CD4-positive, alpha-beta T cell treated with Interleukin-21 for 1 hour (primary cell): ENCODE results near the gene TRAF4.
"Not testable (repeated sequence)": the region's sequence is repeated elsewhere in the genome, so short reads cannot be mapped to it uniquely, and the experiment has no call there.

Experiments used
- DNase-seq: peaks from one replicate; pipeline ENCODE4 v3.0.0-alpha.2; 2020

The TRAF4 gene

GRCh38 chr17:28715217-28715616, 28.6 kb upstream of the TRAF4 start:
- no peak for DNase-seq

DNA sequence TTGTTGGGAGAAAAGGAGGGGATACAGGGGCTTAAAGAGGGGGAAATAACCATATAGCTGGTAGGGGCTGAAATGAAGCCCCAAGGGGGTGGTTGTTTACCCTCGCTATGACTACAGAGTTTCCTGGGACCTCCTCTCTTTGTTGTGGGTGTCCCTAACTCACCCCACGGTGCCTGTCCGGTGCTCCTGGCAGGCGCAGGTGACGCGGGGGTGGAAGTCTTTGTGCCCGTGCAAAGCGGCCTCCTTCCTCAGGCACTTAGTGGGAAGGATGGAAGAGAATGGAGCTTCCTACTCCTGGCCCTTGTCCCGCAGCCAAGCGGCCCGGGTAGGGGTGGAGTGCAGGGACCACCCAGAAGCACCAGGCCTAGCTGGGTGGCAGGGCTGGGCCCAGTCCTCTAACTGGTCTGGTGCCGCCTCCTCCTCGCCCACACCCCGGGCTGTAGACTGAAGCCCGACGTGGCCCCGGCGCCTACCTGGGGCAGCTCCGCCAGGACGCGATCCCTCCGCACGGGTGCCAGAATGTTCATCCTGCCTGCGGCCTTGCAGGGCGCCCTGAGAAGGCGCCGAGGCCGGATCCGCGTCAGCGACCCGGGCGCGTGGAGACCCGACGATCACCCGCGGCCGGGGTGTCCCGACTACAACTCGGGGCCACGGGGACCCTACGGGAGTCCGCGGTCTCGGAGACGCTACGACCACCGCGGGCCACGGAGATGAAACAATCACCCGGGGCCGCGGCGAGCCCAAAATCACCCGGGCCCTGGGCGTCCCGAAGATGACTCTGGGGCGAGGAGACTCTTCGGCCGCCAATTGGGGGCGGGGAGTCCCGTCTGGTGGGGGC, 26.9 kb upstream of the TRAF4 start:
- no peak for DNase-seq

DNA sequence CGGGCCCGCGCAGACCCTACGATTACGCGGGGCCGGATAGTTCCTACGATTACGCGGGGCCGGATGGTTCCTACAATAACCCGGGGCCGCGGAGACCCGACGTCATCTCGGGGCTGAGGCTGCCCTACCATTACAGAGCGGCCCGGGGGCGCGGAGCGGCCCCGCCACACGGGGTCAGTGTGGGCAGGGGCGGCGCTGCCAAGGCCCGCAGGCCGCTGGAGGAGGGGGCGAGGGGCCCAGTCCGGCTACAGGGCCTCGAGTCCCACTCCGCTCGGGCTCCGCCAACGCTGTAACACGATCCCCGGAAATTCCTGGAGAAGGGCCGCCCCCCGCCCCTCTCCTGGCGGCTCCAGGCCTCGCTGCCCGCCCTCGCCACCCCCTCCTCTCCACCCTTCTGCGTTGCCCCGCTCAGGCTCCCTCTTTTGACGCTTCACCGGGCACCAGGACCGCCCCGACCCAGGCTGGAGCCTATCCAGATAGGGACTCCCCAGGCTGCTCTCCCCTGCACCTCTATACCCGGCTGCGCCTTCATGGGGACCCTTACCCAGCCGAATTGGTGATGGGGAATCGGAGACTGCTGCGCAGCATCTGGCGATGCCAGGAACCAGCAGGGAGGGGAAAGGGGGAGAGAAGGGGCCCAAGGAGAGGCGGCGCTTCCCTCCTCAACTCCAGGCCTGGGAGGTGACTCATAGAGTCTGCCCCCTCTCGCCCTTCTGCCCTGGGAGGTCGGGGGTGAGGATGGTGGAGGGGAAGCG, 26.1 kb upstream of the TRAF4 start, which contains the start of gene RAB34:
TSS of gene RAB34 (minus strand) at position 291 of the 755 bp plus-strand sequence. CDS start 602 bp downstream, outside the sequence.
- DNase-seq = no peak

GRCh38 chr17:28718333-28719020, 25.3 kb upstream of the TRAF4 start:
- no peak for DNase-seq

DNA sequence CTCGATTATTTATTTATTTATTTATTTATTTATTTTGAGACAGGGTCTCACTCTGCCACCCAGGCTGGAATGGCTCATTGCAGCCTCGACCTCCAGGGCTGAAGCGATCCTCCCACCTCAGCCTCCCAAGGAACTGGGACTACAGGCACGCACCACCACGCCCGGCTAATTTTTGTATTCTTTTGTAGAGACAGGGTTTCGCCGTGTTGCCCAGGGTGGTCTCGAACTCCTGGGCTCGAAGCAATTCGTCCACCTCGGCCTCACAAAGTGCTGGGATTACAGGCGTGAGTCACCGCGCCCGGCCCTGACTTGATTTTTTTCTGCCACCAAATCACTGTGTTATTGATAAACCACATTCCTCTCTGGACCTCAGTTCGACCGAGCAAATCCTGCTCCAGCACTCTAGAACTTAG, 24.8 kb upstream of the TRAF4 start:
- no peak for DNase-seq

DNA sequence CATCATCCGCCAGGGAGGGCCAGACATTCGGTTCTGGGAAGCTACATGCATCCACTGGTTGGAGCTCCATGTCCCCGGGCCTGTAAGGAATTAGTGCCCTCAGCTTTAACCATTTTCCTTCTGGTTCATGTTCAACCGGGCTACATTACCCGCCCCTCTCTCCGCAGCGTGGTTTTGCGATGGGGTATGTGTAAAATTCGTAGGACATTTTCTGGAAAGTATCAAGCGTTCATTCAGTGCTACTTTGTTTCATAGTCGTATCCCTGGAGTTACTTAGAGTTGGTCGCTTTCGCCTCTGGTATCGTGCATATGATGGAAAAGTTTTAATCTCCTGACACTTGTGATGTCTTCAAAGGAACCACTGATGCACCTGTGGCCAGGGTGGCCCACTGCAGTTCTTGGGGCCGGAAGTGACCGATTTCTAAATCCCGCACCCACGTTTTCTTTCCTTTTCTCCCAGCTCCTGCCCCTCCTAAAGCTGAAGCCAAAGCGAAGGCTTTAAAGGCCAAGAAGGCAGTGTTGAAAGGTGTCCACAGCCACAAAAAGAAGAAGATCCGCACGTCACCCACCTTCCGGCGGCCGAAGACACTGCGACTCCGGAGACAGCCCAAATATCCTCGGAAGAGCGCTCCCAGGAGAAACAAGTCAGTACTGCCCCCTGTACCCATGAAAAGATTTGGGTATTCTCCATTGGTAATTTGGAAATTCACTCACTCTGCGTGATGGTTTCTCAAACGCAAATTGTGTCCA, 23.4 kb upstream of the TRAF4 start:
- DNase-seq = peak; percentile 39

GRCh38 chr17:28720997-28721329, 22.8 kb upstream of the TRAF4 start:
- not testable (repeated sequence) for DNase-seq

GRCh38 chr17:28722417-28723158, 21.2 kb upstream of the TRAF4 start:
- no peak for DNase-seq

DNA sequence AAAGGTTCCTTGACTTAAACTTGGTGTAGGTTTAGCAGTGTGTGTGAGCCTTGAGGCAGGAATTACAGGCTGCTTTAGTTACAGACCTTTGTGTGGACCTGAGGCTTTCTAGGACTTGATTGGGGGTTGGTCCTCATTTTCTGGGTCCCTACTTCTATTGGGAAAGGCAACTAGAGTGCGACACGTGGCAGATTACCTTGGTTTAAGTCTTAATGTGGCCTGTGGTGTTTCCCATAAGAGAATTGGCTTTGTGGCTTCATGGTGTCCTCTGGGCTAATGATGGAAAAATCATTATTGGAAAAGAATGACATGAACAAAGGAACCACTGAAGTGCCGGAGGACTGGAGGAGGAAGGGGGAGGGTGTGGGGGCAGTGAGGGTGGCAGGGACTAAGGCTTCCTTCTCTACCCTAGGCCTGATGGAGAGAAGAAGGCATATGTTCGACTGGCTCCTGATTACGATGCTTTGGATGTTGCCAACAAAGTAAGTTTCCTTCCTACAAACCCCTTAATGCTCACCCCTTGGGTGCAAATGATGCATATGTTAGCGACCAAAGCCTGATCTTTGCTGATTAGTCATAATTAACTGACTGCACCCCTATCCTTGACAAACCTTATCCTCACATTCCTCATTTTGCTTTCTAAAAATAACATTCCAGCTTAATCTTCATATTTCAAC, 20.5 kb upstream of the TRAF4 start:
- no peak for DNase-seq

DNA sequence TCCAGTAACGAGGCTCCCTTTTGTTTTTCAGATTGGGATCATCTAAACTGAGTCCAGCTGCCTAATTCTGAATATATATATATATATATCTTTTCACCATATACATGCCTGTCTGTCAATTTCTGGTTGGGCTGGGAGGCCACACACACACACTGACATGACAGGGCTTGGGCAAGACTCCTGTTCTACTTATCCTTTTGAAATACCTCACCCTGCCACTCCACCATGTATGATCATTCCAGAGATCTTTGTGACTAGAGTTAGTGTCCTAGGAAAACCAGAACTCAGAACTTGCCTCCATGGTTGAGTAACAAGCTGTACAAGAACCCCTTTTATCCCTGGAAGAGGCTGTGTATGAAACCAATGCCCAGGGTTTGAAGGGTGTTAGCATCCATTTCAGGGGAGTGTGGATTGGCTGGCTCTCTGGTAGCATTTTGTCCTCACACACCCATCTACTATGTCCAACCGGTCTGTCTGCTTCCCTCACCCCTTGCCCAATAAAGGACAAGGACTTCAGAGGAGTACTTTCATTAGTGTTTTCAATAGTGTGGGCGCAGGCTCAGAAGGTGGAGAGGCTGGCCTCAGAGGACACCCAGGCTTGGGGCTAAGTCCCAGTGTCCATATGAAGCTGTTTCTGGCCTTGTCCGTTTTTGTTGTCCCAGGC, 19.8 kb upstream of the TRAF4 start:
- DNase-seq = not testable (repeated sequence)

- DNase-seq = no peak
Observed at GRCh38 chr17:28724500-28725165, 19.2 kb upstream of the TRAF4 start.

GRCh38 chr17:28725166-28725659, 18.6 kb upstream of the TRAF4 start:
- DNase-seq = no peak

- no peak for DNase-seq
Observed at GRCh38 chr17:28725660-28726225, 18.1 kb upstream of the TRAF4 start.

- DNase-seq = peak; percentile 73
Observed at GRCh38 chr17:28726226-28726626, 17.6 kb upstream of the TRAF4 start, which contains the start of gene TLCD1. Gene TLCD1 (minus strand): TSS chr17:28726233. CDS start chr17:28726097, 136 bp downstream.

DNA sequence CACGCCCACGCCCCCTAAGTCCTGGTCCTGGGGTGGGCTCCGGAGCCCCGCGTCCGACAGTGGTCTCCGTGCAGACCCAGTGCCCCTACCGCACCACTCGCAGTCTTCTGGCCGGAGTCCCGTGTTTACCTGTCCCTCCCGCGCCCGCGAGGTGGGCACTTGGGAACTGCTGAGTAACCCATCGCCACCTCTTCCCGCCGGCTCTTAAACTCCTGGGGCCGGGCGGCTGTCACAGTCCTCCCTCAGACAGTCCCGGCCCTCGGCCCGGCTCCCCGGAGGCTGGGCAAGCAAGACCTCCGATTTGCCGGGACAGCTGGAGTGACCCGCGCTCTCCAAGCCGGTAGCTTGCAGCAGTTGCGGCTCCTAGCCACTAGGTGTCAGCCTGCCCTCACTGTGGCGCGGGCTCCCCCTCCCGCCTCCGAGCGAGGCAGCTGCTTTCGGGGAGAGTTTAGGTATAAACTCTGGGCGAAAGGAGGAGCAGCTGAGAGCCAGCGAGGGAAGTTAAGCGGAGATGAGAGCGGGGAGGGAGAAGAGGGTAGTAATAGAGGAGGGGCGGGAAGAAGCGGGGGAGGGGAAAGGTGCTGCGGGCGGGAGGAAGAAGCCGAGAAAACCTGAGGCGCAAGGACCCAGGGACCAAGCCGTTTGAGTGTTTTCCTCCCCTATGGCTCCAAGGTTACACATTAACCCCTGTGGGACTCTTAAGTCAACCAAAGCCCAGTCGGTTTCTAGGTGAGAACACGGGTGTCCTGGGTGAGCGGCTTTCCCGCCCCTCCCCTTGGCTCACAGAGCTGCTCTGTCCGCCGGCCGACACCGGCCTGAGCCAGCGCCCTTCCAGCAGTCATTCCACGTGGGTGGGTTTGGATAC, 17.0 kb upstream of the TRAF4 start:
- DNase-seq = peak; percentile 92

DNA sequence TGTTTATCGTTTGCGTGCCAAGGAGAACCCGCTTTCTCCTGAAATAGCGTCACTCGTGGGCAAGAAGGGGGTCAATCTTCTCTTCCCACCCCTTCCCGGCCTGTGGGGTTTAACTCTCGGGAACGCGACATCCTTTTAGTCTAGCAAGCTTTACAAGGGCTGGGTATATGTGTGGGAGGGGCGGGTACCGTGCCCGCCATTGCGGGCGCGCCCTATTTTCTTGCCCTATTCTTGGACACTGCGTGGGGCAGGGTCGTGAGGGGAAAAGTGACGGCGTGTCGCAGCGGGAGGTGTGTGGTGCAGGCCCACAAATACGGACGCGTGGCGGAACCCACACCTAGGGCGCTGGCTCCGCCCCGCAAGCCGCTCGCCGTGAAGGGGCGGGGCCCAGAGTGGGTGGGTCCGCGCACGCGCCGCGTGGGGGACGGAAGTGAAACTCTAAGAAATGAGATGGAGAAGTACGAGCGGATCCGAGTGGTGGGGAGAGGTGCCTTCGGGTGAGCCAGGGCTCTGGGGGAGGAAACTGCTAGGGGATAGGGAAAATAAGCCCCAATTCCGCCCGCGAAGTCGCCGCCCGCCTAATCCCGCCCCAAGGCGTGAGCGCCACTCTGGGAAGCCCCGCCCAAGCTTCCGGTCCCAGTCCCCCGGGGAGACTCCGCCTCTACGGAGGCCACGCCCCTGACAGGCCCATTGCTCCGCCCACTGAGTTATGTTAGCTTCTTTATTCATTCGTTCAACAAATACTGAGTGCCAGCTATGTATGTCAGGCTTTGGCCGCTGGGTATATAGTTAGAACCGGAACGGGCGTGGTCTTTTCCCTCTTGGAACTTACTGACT, 15.2 kb upstream of the TRAF4 start, which contains the start of gene NEK8:
TSS of gene NEK8 (plus strand) at position 425 of the 837 bp plus-strand sequence. CDS start at position 451, 26 bp downstream.
- DNase-seq = peak; percentile 97

GRCh38 chr17:28729950-28730330, 13.9 kb upstream of the TRAF4 start:
- DNase-seq = no peak
